SK-N-SH (cell line): ENCODE data around the gene MOV10L1. TPM values are rescaled to one million over a fixed set of nuclear protein-coding genes. Genes with fewer than 3 reads are reported as not detected.

Source experiments
- CTCF ChIA-PET: fragments of 300-600, 350-600 bp; formaldehyde crosslinking; extraction: SDS; loops from one replicate; lab custom pipeline; 2021; lab: Yijun Ruan, JAX
- POLR2A ChIA-PET: fragments of 350-600 bp; sonication (Branson Sonifier 250); formaldehyde crosslinking; extraction: SDS; loops from one replicate; lab custom pipeline; 2020; ENCODE audit warnings: antibody characterized with exemption, inconsistent platforms; lab: Yijun Ruan, JAX
- DNase-seq: peaks from one replicate; pipeline ENCODE4 v3.0.0; 2012
- H2AFZ ChIP-seq: fragments of 200-600 bp; sonication (generic); 2 replicates; pipeline ENCODE4 v1.8.1; 2016; ENCODE audit warnings: antibody characterized with exemption, mild to moderate bottlenecking, low read depth
- H3F3A ChIP-seq: fragments of 200-600 bp; sonication (generic); replicated peaks from 2 replicates; pipeline ENCODE3; 2016; ENCODE audit warnings: antibody characterized with exemption, mild to moderate bottlenecking; ENCODE audit not compliant: insufficient read depth
- H3K27ac ChIP-seq, 2 experiments: fragments of 200-500 bp in 1 of 2; fragments of 200-600 bp in 1 of 2; sonication (Bioruptor generic) in 1 of 2; sonication (generic), shearing (Covaris generic) in 1 of 2; 2 replicates each; pipeline versions ENCODE4 v1.5.1 to v1.6.1; 2014 to 2016; ENCODE audit warnings: low read depth in 2 of 2, inconsistent platforms in 1 of 2, low read length in 1 of 2, mild to moderate bottlenecking in 1 of 2, mixed read lengths in 1 of 2
- H3K27me3 ChIP-seq: fragments of 200-600 bp; sonication (generic), shearing (Covaris generic); 2 replicates; pipeline ENCODE4 v1.6.1; 2016; ENCODE audit warnings: mixed run types; ENCODE audit not compliant: insufficient read depth
- H3K36me3 ChIP-seq, 2 experiments: fragments of 200-500 bp in 1 of 2; fragments of 200-600 bp in 1 of 2; sonication (Bioruptor generic) in 1 of 2; sonication (generic) in 1 of 2; replicated peaks in 1 of 2; 2 replicates each; pipeline versions ENCODE3 to v1.5.1; 2014 to 2016; ENCODE audit warnings: low read length in 1 of 2, mild to moderate bottlenecking in 1 of 2; ENCODE audit not compliant: insufficient read depth in 2 of 2, control insufficient read depth in 1 of 2
- H3K4me1 ChIP-seq, 2 experiments: fragments of 200-500 bp in 1 of 2; fragments of 200-600 bp in 1 of 2; sonication (Bioruptor generic) in 1 of 2; sonication (generic), shearing (Covaris generic) in 1 of 2; 2 replicates each; pipeline versions ENCODE4 v1.5.1 to v1.6.1; 2014 to 2016; ENCODE audit warnings: low read depth in 1 of 2, low read length in 1 of 2, mixed run types in 1 of 2; ENCODE audit not compliant: insufficient read depth in 2 of 2, control insufficient read depth in 1 of 2
- H3K4me2 ChIP-seq: fragments of 200-600 bp; sonication (generic), shearing (Covaris generic); 2 replicates; pipeline ENCODE4 v1.6.1; 2017; ENCODE audit warnings: mixed run types
- H3K4me3 ChIP-seq, 2 experiments: fragments of 200-500 bp in 1 of 2; fragments of 200-600 bp in 1 of 2; sonication (Bioruptor generic) in 1 of 2; sonication (generic), shearing (Covaris generic) in 1 of 2; 2 replicates each; pipeline versions ENCODE4 v1.5.1 to v1.8.1; 2014 to 2016; ENCODE audit warnings: low read depth in 2 of 2, inconsistent platforms in 1 of 2, low read length in 1 of 2, mild to moderate bottlenecking in 1 of 2, mixed read lengths in 1 of 2, moderate library complexity in 1 of 2
- H3K79me2 ChIP-seq: fragments of 200-600 bp; sonication (generic); 2 replicates; pipeline ENCODE4 v1.8.1; 2017; ENCODE audit warnings: mild to moderate bottlenecking; ENCODE audit not compliant: insufficient read depth
- H3K9ac ChIP-seq: fragments of 200-600 bp; sonication (generic); 2 replicates; pipeline ENCODE4 v1.6.1; 2017; ENCODE audit warnings: mixed run types
- H3K9me2 ChIP-seq: fragments of 200-600 bp; sonication (generic); 2 replicates; pipeline ENCODE4 v1.6.1; 2017; ENCODE audit warnings: mixed run types
- H3K9me3 ChIP-seq: fragments of 200-600 bp; sonication (generic); 2 replicates; pipeline ENCODE4 v1.6.1; 2017; ENCODE audit warnings: mixed run types, mild to moderate bottlenecking, moderate library complexity
- H4K20me1 ChIP-seq: fragments of 200-600 bp; sonication (generic); 2 replicates; pipeline ENCODE4 v1.6.1; 2017; ENCODE audit warnings: mild to moderate bottlenecking, mixed run types; ENCODE audit not compliant: insufficient read depth
- CTCF ChIP-seq: fragments of 200-600 bp; sonication (generic); IDR thresholded peaks from 2 replicates; pipeline ENCODE4 v1.6.1; 2017; ENCODE audit warnings: antibody characterized with exemption, mild to moderate bottlenecking, moderate library complexity
- GABPA ChIP-seq: IDR thresholded peaks from 2 replicates; pipeline ENCODE4 v1.4.0; 2012; ENCODE audit warnings: low read depth, mild to moderate bottlenecking
- GATA2 ChIP-seq: sonication (generic); formaldehyde crosslinking; IDR thresholded peaks from 2 replicates; pipeline ENCODE4 v1.5.0; 2020; ENCODE audit warnings: mild to moderate bottlenecking, missing genetic modification reagents
- NFIC ChIP-seq: IDR thresholded peaks from 2 replicates; pipeline ENCODE4 v1.4.0; 2012; ENCODE audit warnings: borderline replicate concordance
- RAD21 ChIP-seq: IDR thresholded peaks from 2 replicates; pipeline ENCODE4 v1.6.1; 2012; ENCODE audit warnings: mild to moderate bottlenecking, low read length
- REST ChIP-seq: IDR thresholded peaks from 2 replicates; pipeline ENCODE4 v1.6.1; 2012; ENCODE audit warnings: mild to moderate bottlenecking, low read depth, low read length, moderate library complexity
- TAF1 ChIP-seq: IDR thresholded peaks from 2 replicates; pipeline ENCODE4 v1.6.1; 2012; ENCODE audit warnings: low read depth, mild to moderate bottlenecking, low read length, moderate library complexity, borderline replicate concordance
- TCF12 ChIP-seq: IDR thresholded peaks from 2 replicates; pipeline ENCODE4 v1.4.0; 2012
- WGBS: methylation state at CpG from one replicate; pipeline ENCODE4 v1.1.6; 2017; ENCODE audit warnings: low lambda C conversion rate; 5-methylcytosine and 5-hydroxymethylcytosine counted together
- polyA plus RNA-seq, 3 experiments: library from polyadenylated mRNA; depleted of rRNA; stranded (reverse); fragments of >200 nt; gene quantifications; 2 replicates each; pipeline ENCODE4 v1.2.3, GENCODE V29; 2012

Gene MOV10L1
- polyA plus RNA-seq, 1 of the 3 experiments (the other 2 are of a cell fraction), result 2.1 TPM

GRCh38 chr22:50081426-50082196, 8.2 kb upstream of the MOV10L1 start (continued):
- TF ChIP-seq GATA2, result no peak

- Histone ChIP-seq H3K27ac (no peak overlapping the region), H2AFZ (no peak overlapping the region), H4K20me1 (no peaks in the 10 kb centered on the region), H3K9me2 (no peaks in the 10 kb centered on the region), H3K79me2 (no peaks in the 10 kb centered on the region), H3K36me3 (no peaks in the 10 kb centered on the region), H3K9ac (no peak overlapping the region), H3K9me3 (no peaks in the 10 kb centered on the region), H3K27me3 (no peaks in the 10 kb centered on the region; the same call in 1 of the 2 replicates), H3K4me2 (no peak overlapping the region), H3F3A (no peaks in the 10 kb centered on the region), H3K4me1 (peaks cover 0 to 16% of the 10 kb centered on the region in 2 experiments; a peak in 1 of 4 replicates), H3K4me3 (no peak overlapping the region)
- POLR2A ChIA-PET, result interaction anchor here (0.6 kb wide), 1 partner anchor 48 kb away, joined by 3 read pairs; no protein-coding TSS in a partner anchor
- no peak for TF ChIP-seq GABPA
- no peak for TF ChIP-seq CTCF
- TF ChIP-seq REST, result no peak
- TF ChIP-seq NFIC, result no peak
- no peak for TF ChIP-seq TAF1
- no peak for TF ChIP-seq TCF12
- TF ChIP-seq GATA2, result no peak
- no peak for TF ChIP-seq RAD21
- CTCF ChIA-PET, result interaction anchor here (0.7 to 1.3 kb wide), 4 partner anchors 9 to 159 kb away, joined by 3 to 4 read pairs (median 4); no protein-coding TSS in a partner anchor
- DNase-seq, result peak; percentile 47
- WGBS, result 70% methylated on average over 6 of the region's 18 CpGs
Measured at GRCh38 chr22:50082197-50082715, 7.5 kb upstream of the MOV10L1 start.
